ENCODE measurements around the gene SNCG. TPM values are rescaled to one million over a fixed set of nuclear protein-coding genes. Genes with fewer than 3 reads are reported as not detected.

Gene SNCG
- total and polyA plus RNA-seq, 2 of the 8 experiments (the other 6 are each of a cell fraction or from before 2014, with no cell fraction given), result 4.4 to 12.2 TPM

GRCh38 chr10:86963341-86963919 lies 5.0 kb downstream of the SNCG start:
- H3K36me3 ChIP-seq (ENCODE audit: control insufficient read depth in 2 of 4, insufficient read depth in 4 of 4, low read length in 3 of 4), result no peaks in the 10 kb centered on the region

More at GRCh38 chr10:86963341-86963919, 5.0 kb downstream of the SNCG start:
- Histone ChIP-seq H4K20me1 (replicated peaks in 1 of 2; ENCODE audit: control insufficient read depth in 1 of 2, insufficient read depth in 2 of 2, low read length in 2 of 2) (no peaks in the 10 kb centered on the region), H2BK15ac (ENCODE audit: low read length) (peak overlapping the region; percentile 95), H4K8ac (ENCODE audit: extremely low read depth, insufficient read depth, low read length) (no peak overlapping the region), H2AK5ac (ENCODE audit: low read depth, low read length) (peak overlapping the region; percentile 30; the same call in 1 of the 2 replicates), H2BK20ac (ENCODE audit: low read length) (no peak overlapping the region), H2BK5ac (ENCODE audit: low read depth, low read length) (no peak overlapping the region), H3K79me2 (ENCODE audit: control insufficient read depth in 1 of 2, insufficient read depth in 2 of 2, low read length in 2 of 2) (no peaks in the 10 kb centered on the region), H3K14ac (ENCODE audit: insufficient read length) (no peak overlapping the region), H3K4me1 (replicated peaks in 1 of 4; ENCODE audit: control insufficient read depth in 3 of 4, insufficient read depth in 4 of 4, low read length in 3 of 4) (peaks cover 2 to 36% (median 26%) of the 10 kb centered on the region in 4 experiments), H2BK120ac (replicated peaks; ENCODE audit: low read depth, low read length) (no peak overlapping the region), H4K91ac (replicated peaks; ENCODE audit: insufficient read length, low read length) (peak overlapping the region; percentile 48), H2BK12ac (ENCODE audit: low read depth, low read length) (peak overlapping the region; percentile 84; the same call in 1 of the 2 replicates), H3K18ac (ENCODE audit: extremely low read depth, low read length) (no peak overlapping the region), H3K27me3 (replicated peaks in 1 of 4; ENCODE audit: control insufficient read depth in 3 of 4, extremely low read depth in 1 of 4, insufficient read depth in 3 of 4, low read length in 3 of 4) (no peaks in the 10 kb centered on the region), H3K79me1 (ENCODE audit: low read depth, low read length) (no peaks in the 10 kb centered on the region), H2AFZ (ENCODE audit: low read length) (no peak overlapping the region), H3K4ac (replicated peaks; ENCODE audit: insufficient read length, low read depth, low read length) (no peak overlapping the region), H3K27ac (ENCODE audit: low read depth, low read length) (no peak overlapping the region), H3K9ac (replicated peaks in 1 of 4; ENCODE audit: extremely low read depth in 1 of 4, low read depth in 3 of 4, low read length in 3 of 4) (no peak overlapping the region), H3K4me3 (ENCODE audit: extremely low read depth in 1 of 4, insufficient read depth in 2 of 4, low read depth in 3 of 4, low read length in 4 of 4) (no peak overlapping the region), H3K9me3 (ENCODE audit: insufficient read depth in 2 of 2, low read depth in 1 of 2, low read length in 1 of 2) (no peaks in the 10 kb centered on the region), H3K4me2 (ENCODE audit: insufficient read depth in 1 of 2, low read depth in 2 of 2, low read length in 2 of 2) (no peak overlapping the region), H3K23ac (ENCODE audit: insufficient read length) (no peak overlapping the region), H3K23me2 (ENCODE audit: low read depth, low read length) (no peaks in the 10 kb centered on the region), H4K5ac (ENCODE audit: insufficient read length, low read depth, low read length) (no peak overlapping the region), H3K56ac (replicated peaks; ENCODE audit: insufficient read length, low read depth, low read length) (no peak overlapping the region)
- no peak for TF ChIP-seq ASH2L (IDR thresholded peaks at IDR 0.05; ENCODE audit: low read length)
- no peak for TF ChIP-seq ATF3 (IDR thresholded peaks at IDR 0.05; ENCODE audit: insufficient read depth, low read depth, low read length)
- TF ChIP-seq HDAC6 (IDR thresholded peaks at IDR 0.05; ENCODE audit: low read depth, low read length), result no peak
- TF ChIP-seq RNF2 (IDR thresholded peaks at IDR 0.05; ENCODE audit: borderline replicate concordance, low read depth, low read length, missing control alignments, poor library complexity, severe bottlenecking), result no peak
- TF ChIP-seq BACH1 (IDR thresholded peaks at IDR 0.05; ENCODE audit: low read length), result no peak
- FAIRE-seq (no peak), DNase-seq (ENCODE audit: low read depth in 1 of 2, low spot score in 2 of 2) (peak in 1 of 2 experiments; percentile 34)
- 91% methylated on average over 12 of the region's 12 CpGs; no CpG with 5 or more reads in 1 of the 2 experiments for WGBS, 2 experiments (ENCODE audit: extremely low coverage in 1 of 2, insufficient coverage in 1 of 2, insufficient read length in 1 of 2, insufficient replicate concordance in 2 of 2, low coverage in 1 of 2, low lambda C conversion rate in 2 of 2, missing lambda C conversion rate in 1 of 2)
- ChIA-PET CTCF (ENCODE audit: partially characterized antibody) (interaction anchor here (4.1 to 22.5 kb wide), 2 partner anchors 17 to 278 kb away, joined by 25 to 975 read pairs; partner anchors contain the start of genes MMRN2 and SNCG), POLR2A (ENCODE audit: partially characterized antibody) (interaction anchor here (2.5 kb wide), 1 partner anchor 10 kb away, joined by 10 read pairs; no protein-coding TSS in a partner anchor)

Measured in H1 (cell line).